SKM-1 treated with dmso at 0.1 percent for 144 hours (cell line): ENCODE measurements around the gene SLC22A3.
"Not testable (repeated sequence)": the region's sequence is repeated elsewhere in the genome, so short reads cannot be mapped to it uniquely, and the experiment has no call there.

Source experiments
- DNase-seq: peaks from one replicate; lab custom pipeline; 2025; ENCODE audit not compliant: unreplicated experiment; lab: John Stamatoyannopoulos, UW

The SLC22A3 gene

GRCh38 chr6:160348223-160349019 lies at the start of gene SLC22A3:
TSS of gene SLC22A3 (plus strand) at chr6:160348378. CDS start at chr6:160348420, 42 bp downstream.
- DNase-seq = no peak

DNA sequence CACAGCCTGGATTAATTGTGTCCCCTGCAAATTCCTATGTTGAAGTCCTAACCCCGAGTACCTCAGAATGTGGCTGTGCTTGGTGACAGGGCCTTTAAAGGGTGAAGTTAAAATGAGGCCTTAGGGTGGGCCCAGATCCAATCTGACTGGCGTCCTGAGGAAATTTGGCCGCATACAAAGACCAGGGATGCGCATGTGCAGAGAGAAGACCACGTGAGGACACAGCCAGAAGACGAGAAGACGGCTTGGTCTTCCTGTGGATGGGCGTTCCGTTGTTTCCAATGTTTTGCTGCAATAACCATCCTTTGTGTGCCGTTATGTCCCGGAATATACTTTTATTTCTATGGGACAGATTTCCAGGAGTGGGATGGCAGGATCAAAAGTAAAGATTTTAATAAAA lies 48.6 kb upstream of the SLC22A3 start:
- no peak for DNase-seq

DNA sequence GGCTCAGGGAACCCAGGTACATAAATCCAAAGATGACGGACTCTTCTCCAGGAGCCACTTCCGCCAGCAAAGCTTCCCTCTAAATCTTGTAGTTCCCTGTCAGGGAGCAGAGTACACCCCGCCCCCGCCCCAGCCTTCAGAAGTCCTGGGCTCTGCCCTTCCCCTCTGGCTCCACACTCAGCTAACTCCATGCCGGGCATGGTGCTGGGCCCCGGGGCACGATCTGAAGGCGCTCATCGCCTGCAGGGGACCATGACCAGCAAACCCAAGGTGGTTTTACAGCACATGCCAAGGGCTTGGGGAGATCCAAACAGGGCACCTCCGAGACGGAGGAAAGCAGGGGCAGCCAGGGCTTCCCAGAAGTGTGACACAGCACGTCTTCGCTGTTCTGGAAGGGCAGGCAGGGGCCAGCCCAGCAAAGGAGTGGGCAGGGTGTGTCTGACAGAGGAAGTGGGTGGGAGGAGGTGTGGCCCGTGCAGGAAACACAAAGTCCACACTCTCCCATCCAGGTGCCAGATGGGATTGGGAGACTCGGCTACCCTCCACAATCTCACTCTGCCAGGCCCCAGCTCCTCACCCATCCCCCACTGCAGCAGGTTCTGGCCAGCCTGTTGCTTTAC lies 48.0 kb upstream of the SLC22A3 start:
- no peak for DNase-seq

DNA sequence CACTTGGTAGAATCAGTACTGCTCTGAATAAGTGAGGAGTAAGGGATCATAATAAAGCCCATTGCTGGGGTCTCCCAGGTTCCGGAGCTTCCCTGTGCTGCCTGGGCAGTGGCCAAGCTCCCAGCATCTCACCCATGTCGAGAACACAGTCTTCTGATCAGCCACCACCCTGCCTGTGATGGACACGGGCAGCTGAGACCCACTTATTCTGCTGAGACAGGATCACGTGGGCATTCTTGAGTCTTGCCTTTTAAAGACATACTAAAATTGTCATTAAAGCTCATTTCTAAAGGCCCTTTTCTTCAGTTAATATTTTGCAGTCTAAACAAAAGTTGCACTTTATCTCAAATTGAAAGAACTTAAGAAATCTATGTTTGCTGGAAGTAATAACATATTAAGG lies 46.8 kb upstream of the SLC22A3 start:
- DNase-seq = no peak

- DNase-seq = not testable (repeated sequence)
Measured at GRCh38 chr6:160302431-160303082, 45.6 kb upstream of the SLC22A3 start.

DNA sequence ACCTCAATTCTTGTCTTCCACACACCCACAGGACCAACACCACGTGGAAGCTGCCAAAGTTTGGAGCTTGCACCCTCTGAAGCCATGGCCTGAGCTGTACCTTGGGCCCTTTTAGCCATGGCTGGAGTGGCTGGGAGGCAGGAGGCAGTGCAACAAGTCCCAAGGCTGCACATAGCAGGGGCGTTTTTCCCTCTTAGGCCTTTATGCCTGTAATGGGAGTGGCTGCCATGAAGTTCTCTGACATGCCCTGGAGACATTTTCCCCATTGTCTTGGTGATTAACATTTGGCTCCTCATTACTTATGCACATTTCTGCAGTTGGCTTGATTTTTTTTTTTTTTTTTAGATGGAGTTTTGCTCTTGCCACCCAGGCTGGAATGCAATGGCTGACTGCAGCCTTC lies 44.4 kb upstream of the SLC22A3 start:
- no peak for DNase-seq

DNA sequence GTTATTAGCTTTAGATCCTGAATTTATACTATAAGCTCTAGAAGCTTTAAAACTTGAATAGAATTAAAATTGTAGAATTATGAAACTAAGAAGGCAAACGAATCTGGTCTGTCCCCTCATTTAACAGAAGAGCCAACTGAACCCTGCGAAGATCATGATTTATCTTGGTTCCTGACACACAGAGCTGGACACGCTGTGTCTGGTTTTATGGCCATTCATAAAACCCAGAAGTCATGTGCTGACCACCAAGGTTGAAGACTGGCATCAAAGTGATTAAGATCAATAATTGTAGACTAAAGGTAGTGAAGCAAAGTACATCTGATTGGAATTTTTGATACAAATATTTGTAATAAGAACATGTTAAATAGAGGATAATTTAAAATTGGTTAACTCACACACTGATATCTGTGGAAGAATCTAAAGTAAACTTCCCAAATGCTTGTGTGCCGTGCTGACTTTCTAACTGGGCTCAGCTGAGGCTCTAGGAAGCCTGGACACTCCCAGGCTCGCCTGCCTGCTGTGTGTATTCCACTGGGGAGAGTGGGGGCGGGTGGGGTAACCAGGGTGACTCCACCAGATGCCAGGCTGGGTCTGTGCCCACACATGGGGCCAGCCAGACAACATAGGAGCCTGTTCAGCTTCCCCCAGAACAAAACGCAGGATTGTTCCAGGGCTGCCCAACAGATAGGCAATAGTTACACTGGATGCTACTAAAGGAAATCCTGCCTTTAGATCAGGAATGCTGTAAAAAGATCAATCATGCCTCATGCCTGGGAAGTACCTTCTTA lies 42.1 kb upstream of the SLC22A3 start:
- DNase-seq = no peak

- DNase-seq = no peak
Measured at GRCh38 chr6:160309718-160310117, 38.5 kb upstream of the SLC22A3 start.

- DNase-seq = no peak
Measured at GRCh38 chr6:160312900-160313299, 35.3 kb upstream of the SLC22A3 start.

DNA sequence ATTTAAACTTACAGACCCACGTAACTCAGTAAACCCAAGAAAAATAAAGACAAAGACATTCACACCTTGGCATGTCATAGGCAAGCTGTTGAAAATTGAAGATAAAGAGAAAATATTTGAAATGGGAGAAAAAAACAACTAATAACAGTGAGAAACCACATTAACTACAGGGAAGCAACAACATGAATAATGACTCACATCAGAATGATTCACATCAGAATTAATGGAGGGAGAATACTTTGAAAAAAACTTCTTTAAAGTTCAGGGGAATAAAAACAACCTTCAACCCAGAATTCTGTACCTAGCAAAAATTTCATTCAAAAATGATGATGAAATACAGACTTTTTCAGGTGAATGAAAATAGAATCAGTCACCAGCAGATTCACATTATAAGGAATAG lies 32.9 kb upstream of the SLC22A3 start:
- no peak for DNase-seq

- no peak for DNase-seq
Measured at GRCh38 chr6:160316261-160316660, 31.9 kb upstream of the SLC22A3 start.

DNA sequence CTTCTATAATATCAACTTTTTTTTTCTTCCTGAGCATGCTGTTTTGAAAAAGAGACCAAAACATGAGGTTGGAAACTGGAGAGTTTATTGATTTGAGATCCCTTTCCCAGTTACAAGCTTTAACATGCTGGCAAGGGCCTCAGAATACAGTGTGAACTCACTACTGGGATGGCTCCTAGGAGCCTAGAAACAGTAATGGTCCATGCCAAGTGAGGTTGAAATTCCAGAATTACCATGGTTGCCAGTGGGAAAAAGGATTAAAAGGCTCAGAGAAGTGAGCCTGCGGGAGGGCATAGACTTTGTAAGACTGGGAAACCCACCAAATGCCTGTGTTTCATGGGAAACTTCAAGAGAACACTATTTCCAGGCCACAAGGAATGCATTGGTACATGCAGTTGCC lies 28.9 kb upstream of the SLC22A3 start:
- DNase-seq = no peak

DNA sequence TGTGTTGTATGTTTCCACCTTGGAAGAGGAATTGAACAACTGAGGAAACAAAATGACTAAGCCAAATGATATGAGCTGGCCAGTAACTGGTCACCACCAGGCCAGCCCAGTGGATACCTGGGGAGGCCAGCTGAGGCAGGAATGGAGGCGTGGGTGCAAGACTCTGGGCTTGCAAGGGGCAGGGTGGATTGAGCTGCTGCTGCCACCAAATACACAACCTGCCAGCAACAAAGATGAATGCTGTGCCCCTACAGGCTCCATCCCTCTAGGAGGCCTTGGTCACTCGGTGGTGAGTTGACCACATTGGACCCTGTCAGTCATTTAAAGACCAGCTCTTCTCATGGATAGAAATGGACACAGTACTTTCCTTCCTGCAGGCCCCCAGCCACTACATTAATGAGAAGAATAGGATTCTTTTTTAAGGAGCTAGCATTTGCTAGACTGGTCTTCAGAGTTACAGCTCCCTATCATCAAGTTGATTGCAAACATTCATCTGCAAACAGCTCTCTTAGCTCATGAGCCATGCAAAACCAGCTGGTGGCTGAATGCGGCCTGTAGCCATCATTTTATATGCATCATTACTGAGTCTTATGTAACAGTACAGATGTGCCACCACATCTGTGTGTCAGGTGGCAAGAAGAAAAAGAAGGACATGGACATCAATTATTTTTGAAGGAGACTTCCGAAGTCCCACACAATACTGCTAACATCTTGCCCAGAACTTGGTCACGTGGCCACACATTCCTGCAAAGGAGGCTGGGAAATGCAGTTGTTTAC lies 26.3 kb upstream of the SLC22A3 start:
- no peak for DNase-seq

DNA sequence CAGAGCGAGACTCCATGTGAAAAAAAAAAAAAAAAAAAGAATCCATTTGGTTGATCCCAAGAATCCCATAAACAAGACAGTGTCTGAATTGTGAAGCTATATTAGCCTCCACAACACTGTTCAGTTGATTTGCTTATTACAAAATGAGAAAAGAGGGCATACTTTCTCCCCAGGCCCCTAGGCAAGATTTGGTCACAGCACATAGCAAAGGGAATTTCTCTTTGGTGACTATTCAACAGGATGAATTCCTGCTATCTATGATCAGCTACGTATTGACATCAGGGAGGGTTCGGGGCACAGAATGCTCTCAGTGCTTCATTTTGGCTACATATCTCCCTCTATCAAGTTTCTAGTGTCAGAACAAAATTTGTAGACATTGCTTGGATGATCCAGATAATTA lies 20.2 kb upstream of the SLC22A3 start:
- DNase-seq = no peak

DNA sequence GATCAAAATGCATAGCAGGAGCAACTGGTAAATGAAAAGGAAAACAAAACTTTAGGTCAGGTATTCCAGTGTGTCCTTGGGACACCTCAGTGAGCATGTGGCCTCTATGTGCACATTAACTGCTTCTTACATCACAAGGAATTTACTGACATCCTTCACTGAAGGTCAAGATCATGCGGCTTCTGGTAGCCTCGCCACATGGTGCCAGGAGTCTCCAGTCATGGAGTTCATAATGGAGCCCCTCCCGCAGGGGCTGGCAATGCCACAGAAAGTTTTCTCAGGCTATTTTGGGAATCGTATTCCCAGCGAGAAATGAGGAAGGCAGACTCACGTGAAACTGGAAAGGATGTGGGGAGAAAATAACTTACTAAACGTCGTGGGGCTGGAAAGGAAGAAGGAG lies 19.7 kb upstream of the SLC22A3 start:
- no peak for DNase-seq

GRCh38 chr6:160329188-160329587 lies 19.0 kb upstream of the SLC22A3 start:
- DNase-seq = no peak

- no peak for DNase-seq
Measured at GRCh38 chr6:160330619-160331018, 17.6 kb upstream of the SLC22A3 start.

GRCh38 chr6:160331204-160331603 lies 17.0 kb upstream of the SLC22A3 start:
- DNase-seq = no peak

DNA sequence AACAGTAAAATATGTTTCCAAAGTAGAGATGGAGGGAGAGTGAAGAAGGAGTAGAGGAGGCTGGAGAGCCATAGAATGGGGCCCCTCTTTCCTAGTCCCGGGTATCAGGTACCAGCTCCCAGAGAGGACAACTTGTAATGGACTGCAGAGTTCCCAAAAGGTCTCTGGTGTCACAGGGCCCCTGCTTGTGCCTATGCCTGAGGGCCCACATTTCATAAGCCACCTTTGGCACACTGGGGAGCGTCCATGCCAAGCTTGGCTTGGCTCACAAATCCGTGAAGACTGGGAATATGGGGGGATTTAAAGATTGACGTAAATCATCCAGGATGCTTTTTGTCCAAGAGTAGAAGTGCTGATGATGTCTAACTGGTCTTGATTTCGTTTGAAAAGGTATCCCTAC lies 16.4 kb upstream of the SLC22A3 start:
- no peak for DNase-seq

- DNase-seq = no peak
Measured at GRCh38 chr6:160333101-160333500, 15.1 kb upstream of the SLC22A3 start.

- no peak for DNase-seq
Measured at GRCh38 chr6:160333841-160334240, 14.3 kb upstream of the SLC22A3 start.
